ENCODE results near the gene DDX41.

DNA sequence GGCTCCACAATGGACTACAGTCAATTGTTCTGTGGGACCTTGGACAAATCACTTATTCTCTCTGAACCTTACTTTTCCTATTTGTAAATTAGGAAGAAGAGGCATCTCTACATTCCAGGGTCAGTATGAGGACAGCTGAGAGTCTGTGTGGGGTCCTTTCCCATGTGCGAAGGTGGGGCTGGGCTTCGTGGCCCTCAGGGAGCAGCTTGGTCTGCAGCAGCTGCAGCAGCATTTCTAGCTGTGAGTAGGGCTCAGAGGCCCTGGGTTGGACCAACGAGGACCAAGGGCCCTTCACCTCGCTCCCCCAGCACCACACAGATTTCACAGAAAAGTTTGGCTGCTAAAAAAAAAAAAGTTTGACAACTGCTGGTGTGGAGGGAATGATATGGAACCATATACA lies 9.4 kb upstream of the DDX41 start:
- TF ChIP-seq, protein P1, sequence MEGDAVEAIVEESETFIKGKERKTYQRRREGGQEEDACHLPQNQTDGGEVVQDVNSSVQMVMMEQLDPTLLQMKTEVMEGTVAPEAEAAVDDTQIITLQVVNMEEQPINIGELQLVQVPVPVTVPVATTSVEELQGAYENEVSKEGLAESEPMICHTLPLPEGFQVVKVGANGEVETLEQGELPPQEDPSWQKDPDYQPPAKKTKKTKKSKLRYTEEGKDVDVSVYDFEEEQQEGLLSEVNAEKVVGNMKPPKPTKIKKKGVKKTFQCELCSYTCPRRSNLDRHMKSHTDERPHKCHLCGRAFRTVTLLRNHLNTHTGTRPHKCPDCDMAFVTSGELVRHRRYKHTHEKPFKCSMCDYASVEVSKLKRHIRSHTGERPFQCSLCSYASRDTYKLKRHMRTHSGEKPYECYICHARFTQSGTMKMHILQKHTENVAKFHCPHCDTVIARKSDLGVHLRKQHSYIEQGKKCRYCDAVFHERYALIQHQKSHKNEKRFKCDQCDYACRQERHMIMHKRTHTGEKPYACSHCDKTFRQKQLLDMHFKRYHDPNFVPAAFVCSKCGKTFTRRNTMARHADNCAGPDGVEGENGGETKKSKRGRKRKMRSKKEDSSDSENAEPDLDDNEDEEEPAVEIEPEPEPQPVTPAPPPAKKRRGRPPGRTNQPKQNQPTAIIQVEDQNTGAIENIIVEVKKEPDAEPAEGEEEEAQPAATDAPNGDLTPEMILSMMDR (conservative IDR thresholded peaks at IDR 0.05): no peak
- no peak for TF ChIP-seq ZFX (IDR thresholded peaks at IDR 0.05)
